SK-N-SH treated with all-trans-retinoic acid at 6 μM for 48 hours (cell line): ENCODE results near the gene TEAD4.

ENCODE experiments used
- ATAC-seq: fragments of 200-7000 bp; cut with Tn5 transposase; 3 replicates; pipeline ENCODE4 v1.9.1; 2020; ENCODE audit warnings: mild to moderate bottlenecking, moderate library complexity
- ARNTL ChIP-seq: fragments of 450-650 bp; formaldehyde crosslinking; IDR thresholded peaks from 2 replicates; pipeline ENCODE4 v1.5.0; 2020; ENCODE audit warnings: low read depth, mild to moderate bottlenecking, moderate library complexity, borderline replicate concordance
- BACH2 ChIP-seq: fragments of 250-450 bp; sonication (Bioruptor Pico); IDR thresholded peaks from 2 replicates; pipeline ENCODE4 v1.9.0; 2021; ENCODE audit warnings: mild to moderate bottlenecking, borderline replicate concordance
- GLIS3 ChIP-seq: fragments of 250-450 bp; sonication (Bioruptor Pico); IDR thresholded peaks from 2 replicates; pipeline ENCODE4 v1.5.0; 2020; ENCODE audit warnings: mild to moderate bottlenecking, moderate library complexity
- ISL1 ChIP-seq: fragments of 250-450 bp; sonication (Bioruptor Pico); IDR thresholded peaks from 2 replicates; pipeline ENCODE4 v2.1.2; 2022; ENCODE audit warnings: mild to moderate bottlenecking, moderate library complexity
- PPARA ChIP-seq: fragments of 250-450 bp; sonication (Bioruptor Pico); IDR thresholded peaks from 2 replicates; pipeline ENCODE4 v1.5.0; 2020; ENCODE audit warnings: mild to moderate bottlenecking, borderline replicate concordance
- RARB ChIP-seq: fragments of 250-450 bp; sonication (Bioruptor Pico); IDR thresholded peaks from 2 replicates; pipeline ENCODE4 v1.8.0; 2021; ENCODE audit warnings: mild to moderate bottlenecking, moderate library complexity
- TCF4 ChIP-seq: fragments of 250-450 bp; sonication (Bioruptor Pico); IDR thresholded peaks from 2 replicates; pipeline ENCODE4 v1.8.0; 2021; ENCODE audit warnings: mild to moderate bottlenecking, moderate library complexity, borderline replicate concordance
- TOX ChIP-seq: fragments of 250-450 bp; sonication (Bioruptor Pico); IDR thresholded peaks from 2 replicates; pipeline ENCODE4 v1.8.0; 2021; ENCODE audit warnings: mild to moderate bottlenecking, moderate library complexity, borderline replicate concordance
- ZC3H10 ChIP-seq: fragments of 250-450 bp; sonication (Bioruptor Pico); IDR thresholded peaks from 2 replicates; pipeline ENCODE4 v1.5.1; 2021; ENCODE audit warnings: mild to moderate bottlenecking, moderate library complexity
- ZFP30 ChIP-seq: fragments of 450-650 bp; formaldehyde crosslinking; IDR thresholded peaks from 2 replicates; pipeline ENCODE4 v1.5.0; 2022; ENCODE audit warnings: mild to moderate bottlenecking, moderate library complexity
- ZNF565 ChIP-seq: fragments of 450-650 bp; formaldehyde crosslinking; conservative IDR thresholded peaks from 2 replicates; pipeline ENCODE4 v1.5.0; 2020; ENCODE audit warnings: low read depth, mild to moderate bottlenecking, moderate library complexity
- ZNF70 ChIP-seq: fragments of 450-650 bp; formaldehyde crosslinking; IDR thresholded peaks from 2 replicates; pipeline ENCODE4 v1.5.0; 2020; ENCODE audit warnings: mild to moderate bottlenecking, moderate library complexity
- TF ChIP-seq, protein P1 (sequence below): fragments of 250-450 bp; sonication (Bioruptor Pico); IDR thresholded peaks from 2 replicates; pipeline ENCODE4 v1.8.0; 2021; ENCODE audit warnings: low read depth, mild to moderate bottlenecking, moderate library complexity, borderline replicate concordance
- TF ChIP-seq, protein P2 (sequence below): fragments of 250-450 bp; sonication (Bioruptor Pico); IDR thresholded peaks from 2 replicates; pipeline ENCODE4 v1.5.1; 2021; ENCODE audit warnings: mild to moderate bottlenecking, moderate library complexity
- TF ChIP-seq, protein P3 (sequence below): fragments of 250-450 bp; sonication (Bioruptor Pico); IDR thresholded peaks from 2 replicates; pipeline ENCODE4 v1.8.0; 2020; ENCODE audit warnings: mild to moderate bottlenecking, moderate library complexity, borderline replicate concordance

Gene TEAD4

DNA sequence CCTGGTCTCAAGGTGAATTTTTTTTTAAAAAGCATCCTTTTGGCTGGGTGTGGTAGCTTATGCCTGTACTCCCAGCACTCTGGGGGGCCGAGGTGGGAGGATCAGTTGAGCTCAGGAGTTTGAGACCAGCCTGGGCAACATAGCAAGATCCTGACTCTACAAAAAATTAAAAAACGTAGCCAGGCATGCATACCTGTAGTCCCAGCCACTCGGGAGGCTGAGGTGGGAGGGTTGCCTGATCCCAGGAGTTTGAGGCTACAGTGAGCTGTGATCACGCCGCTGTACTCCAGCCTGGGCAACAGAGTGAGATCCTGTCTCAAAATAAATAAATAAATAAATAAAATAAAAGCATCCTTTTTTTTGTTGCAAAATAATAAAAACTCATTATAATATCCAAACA is 130.4 kb downstream of the TEAD4 start:
- TF ChIP-seq ARNTL (CRISPR knock-in tag) (no peak), TOX (CRISPR knock-in tag) (no peak), ZFP30 (CRISPR knock-in tag) (no peak), GLIS3 (CRISPR knock-in tag) (no peak), RARB (CRISPR knock-in tag) (no peak), PPARA (CRISPR knock-in tag) (no peak), ZNF70 (no peak), BACH2 (CRISPR knock-in tag) (no peak), ZC3H10 (CRISPR knock-in tag) (no peak), TCF4 (no peak), ISL1 (CRISPR knock-in tag) (no peak), ZNF565 (no peak)
- TF ChIP-seq, protein P1, sequence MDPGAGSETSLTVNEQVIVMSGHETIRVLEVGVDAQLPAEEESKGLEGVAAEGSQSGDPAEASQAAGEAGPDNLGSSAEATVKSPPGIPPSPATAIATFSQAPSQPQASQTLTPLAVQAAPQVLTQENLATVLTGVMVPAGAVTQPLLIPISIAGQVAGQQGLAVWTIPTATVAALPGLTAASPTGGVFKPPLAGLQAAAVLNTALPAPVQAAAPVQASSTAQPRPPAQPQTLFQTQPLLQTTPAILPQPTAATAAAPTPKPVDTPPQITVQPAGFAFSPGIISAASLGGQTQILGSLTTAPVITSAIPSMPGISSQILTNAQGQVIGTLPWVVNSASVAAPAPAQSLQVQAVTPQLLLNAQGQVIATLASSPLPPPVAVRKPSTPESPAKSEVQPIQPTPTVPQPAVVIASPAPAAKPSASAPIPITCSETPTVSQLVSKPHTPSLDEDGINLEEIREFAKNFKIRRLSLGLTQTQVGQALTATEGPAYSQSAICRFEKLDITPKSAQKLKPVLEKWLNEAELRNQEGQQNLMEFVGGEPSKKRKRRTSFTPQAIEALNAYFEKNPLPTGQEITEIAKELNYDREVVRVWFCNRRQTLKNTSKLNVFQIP (CRISPR knock-in tag) = no peak
- TF ChIP-seq, protein P2, sequence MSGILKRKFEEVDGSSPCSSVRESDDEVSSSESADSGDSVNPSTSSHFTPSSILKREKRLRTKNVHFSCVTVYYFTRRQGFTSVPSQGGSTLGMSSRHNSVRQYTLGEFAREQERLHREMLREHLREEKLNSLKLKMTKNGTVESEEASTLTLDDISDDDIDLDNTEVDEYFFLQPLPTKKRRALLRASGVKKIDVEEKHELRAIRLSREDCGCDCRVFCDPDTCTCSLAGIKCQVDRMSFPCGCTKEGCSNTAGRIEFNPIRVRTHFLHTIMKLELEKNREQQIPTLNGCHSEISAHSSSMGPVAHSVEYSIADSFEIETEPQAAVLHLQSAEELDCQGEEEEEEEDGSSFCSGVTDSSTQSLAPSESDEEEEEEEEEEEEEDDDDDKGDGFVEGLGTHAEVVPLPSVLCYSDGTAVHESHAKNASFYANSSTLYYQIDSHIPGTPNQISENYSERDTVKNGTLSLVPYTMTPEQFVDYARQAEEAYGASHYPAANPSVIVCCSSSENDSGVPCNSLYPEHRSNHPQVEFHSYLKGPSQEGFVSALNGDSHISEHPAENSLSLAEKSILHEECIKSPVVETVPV (CRISPR knock-in tag) = no peak
- TF ChIP-seq, protein P3, sequence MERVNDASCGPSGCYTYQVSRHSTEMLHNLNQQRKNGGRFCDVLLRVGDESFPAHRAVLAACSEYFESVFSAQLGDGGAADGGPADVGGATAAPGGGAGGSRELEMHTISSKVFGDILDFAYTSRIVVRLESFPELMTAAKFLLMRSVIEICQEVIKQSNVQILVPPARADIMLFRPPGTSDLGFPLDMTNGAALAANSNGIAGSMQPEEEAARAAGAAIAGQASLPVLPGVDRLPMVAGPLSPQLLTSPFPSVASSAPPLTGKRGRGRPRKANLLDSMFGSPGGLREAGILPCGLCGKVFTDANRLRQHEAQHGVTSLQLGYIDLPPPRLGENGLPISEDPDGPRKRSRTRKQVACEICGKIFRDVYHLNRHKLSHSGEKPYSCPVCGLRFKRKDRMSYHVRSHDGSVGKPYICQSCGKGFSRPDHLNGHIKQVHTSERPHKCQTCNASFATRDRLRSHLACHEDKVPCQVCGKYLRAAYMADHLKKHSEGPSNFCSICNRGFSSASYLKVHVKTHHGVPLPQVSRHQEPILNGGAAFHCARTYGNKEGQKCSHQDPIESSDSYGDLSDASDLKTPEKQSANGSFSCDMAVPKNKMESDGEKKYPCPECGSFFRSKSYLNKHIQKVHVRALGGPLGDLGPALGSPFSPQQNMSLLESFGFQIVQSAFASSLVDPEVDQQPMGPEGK (CRISPR knock-in tag) = no peak
- ATAC-seq = no peak
